Tibial artery (tissue), 4 donors: ENCODE measurements around the gene FCRL5.
A peak's percentile ranks its signal among the peaks of the same experiment; 100 is the strongest.
"Not testable (repeated sequence)": the region's sequence is repeated elsewhere in the genome, so short reads cannot be mapped to it uniquely, and the experiment has no call there.

Experiments
- DNase-seq, 2 donors: peaks; one replicate each; pipeline ENCODE4 v3.0.0-alpha.2; 2019
- H3K27ac ChIP-seq, 2 donors: fragments of 200-600 bp; sonication (generic) in 1 of 2; 1 replicate in 1 of 2; 2 replicates in 1 of 2; pipeline ENCODE4 v1.5.1; 2018 to 2019; ENCODE audit warnings: mild to moderate bottlenecking in 1 of 2
- H3K27me3 ChIP-seq, 2 donors: fragments of 200-600 bp; sonication (generic) in 1 of 2; one replicate each; pipeline versions ENCODE4 v1.5.1 to v1.6.0; 2016 to 2019
- H3K36me3 ChIP-seq, 3 donors: fragments of 200-600 bp; sonication (generic) in 2 of 3; one replicate each; pipeline ENCODE4 v1.5.1; 2016 to 2019; ENCODE audit warnings: mild to moderate bottlenecking in 2 of 3
- H3K4me1 ChIP-seq, 4 donors: fragments of 200-600 bp; sonication (generic) in 2 of 4; 1 replicate in 3 of 4; 2 replicates in 1 of 4; pipeline ENCODE4 v1.5.1; 2016 to 2019
- H3K4me3 ChIP-seq, 2 donors: fragments of 200-600 bp; sonication (generic) in 1 of 2; 1 replicate in 1 of 2; 2 replicates in 1 of 2; pipeline ENCODE4 v1.5.1; 2018 to 2019; ENCODE audit warnings: mild to moderate bottlenecking in 2 of 2
- H3K9me3 ChIP-seq, 3 donors: fragments of 200-600 bp; sonication (generic) in 1 of 3; one replicate each; pipeline ENCODE4 v1.5.1; 2016 to 2019
- CTCF ChIP-seq, 2 experiments: fragments of 200-600 bp in 1 of 2; fragments of 450-650 bp in 1 of 2; IDR thresholded peaks; one replicate each; pipeline ENCODE4 v1.5.1; 2017 to 2019; ENCODE audit warnings: antibody characterized with exemption in 2 of 2, mild to moderate bottlenecking in 1 of 2, moderate library complexity in 1 of 2
- intact Hi-C: fragments of 100-400 bp; cut with DNase I; formaldehyde crosslinking; loops from one replicate; pipeline ENCODE4 v1.15.0; 2023; ENCODE audit warnings: low total_unique reads

Gene FCRL5

GRCh38 chr1:157494093-157494492, 58.2 kb downstream of the FCRL5 start:
- intact Hi-C loops: loop anchor here (10.0 kb wide), 1 partner anchor 129 kb away; no protein-coding TSS in a partner anchor
- H3K4me3 ChIP-seq: no peak overlapping the region
- no peaks in the 10 kb centered on the region for H3K9me3 ChIP-seq
- H3K27ac ChIP-seq: no peak overlapping the region
- H3K4me1 ChIP-seq: no peaks in the 10 kb centered on the region
- peaks cover 0 to 15% of the 10 kb centered on the region in 2 donors for H3K27me3 ChIP-seq
- no peak for DNase-seq
- H3K36me3 ChIP-seq: no peaks in the 10 kb centered on the region
- TF ChIP-seq CTCF (IDR thresholded peaks at IDR 0.05): no peak

- peak in 1 of 2 donors; percentile 50 for DNase-seq
- no peaks in the 10 kb centered on the region for H3K36me3 ChIP-seq
- TF ChIP-seq CTCF (IDR thresholded peaks at IDR 0.05): peak in 1 of 2 experiments; percentile 28
- no peak overlapping the region for H3K4me3 ChIP-seq
- H3K27ac ChIP-seq: no peak overlapping the region
- H3K9me3 ChIP-seq: no peaks in the 10 kb centered on the region
- H3K4me1 ChIP-seq: no peaks in the 10 kb centered on the region
- H3K27me3 ChIP-seq: peaks cover 0 to 13% of the 10 kb centered on the region in 2 donors
- intact Hi-C loops: loop anchor here (10.0 kb wide), 1 partner anchor 126 kb away; no protein-coding TSS in a partner anchor
These were observed 61.7 kb downstream of the FCRL5 start for GRCh38 chr1:157490467-157491165.

GRCh38 chr1:157488156-157488555, 64.2 kb downstream of the FCRL5 start:
- H3K4me1 ChIP-seq: no peaks in the 10 kb centered on the region
- no peak for TF ChIP-seq CTCF (IDR thresholded peaks at IDR 0.05)
- peaks cover 0 to 9% of the 10 kb centered on the region in 2 donors for H3K27me3 ChIP-seq
- intact Hi-C loops: loop anchor here (10.0 kb wide), 1 partner anchor 303 kb away; no protein-coding TSS in a partner anchor
- no peak overlapping the region for H3K4me3 ChIP-seq
- H3K9me3 ChIP-seq: no peaks in the 10 kb centered on the region
- H3K27ac ChIP-seq: no peak overlapping the region
- H3K36me3 ChIP-seq: no peaks in the 10 kb centered on the region
- DNase-seq: no peak

GRCh38 chr1:157487504-157487903, 64.8 kb downstream of the FCRL5 start:
- H3K27me3 ChIP-seq: peaks cover 0 to 9% of the 10 kb centered on the region in 2 donors
- intact Hi-C loops: loop anchor here (10.0 kb wide), 1 partner anchor 303 kb away; no protein-coding TSS in a partner anchor
- no peaks in the 10 kb centered on the region for H3K9me3 ChIP-seq
- no peak overlapping the region for H3K4me3 ChIP-seq
- TF ChIP-seq CTCF (IDR thresholded peaks at IDR 0.05): no peak
- H3K4me1 ChIP-seq: no peaks in the 10 kb centered on the region
- DNase-seq: no peak
- no peak overlapping the region for H3K27ac ChIP-seq
- no peaks in the 10 kb centered on the region for H3K36me3 ChIP-seq

- DNase-seq: no peak
- no peak overlapping the region for H3K27ac ChIP-seq
- no peaks in the 10 kb centered on the region for H3K9me3 ChIP-seq
- H3K4me3 ChIP-seq: no peak overlapping the region
- TF ChIP-seq CTCF (IDR thresholded peaks at IDR 0.05): no peak
- intact Hi-C loops: loop anchor here (10.0 kb wide), 1 partner anchor 302 kb away; no protein-coding TSS in a partner anchor
- H3K36me3 ChIP-seq: no peaks in the 10 kb centered on the region
- H3K27me3 ChIP-seq: peaks cover 0 to 9% of the 10 kb centered on the region in 2 donors
- no peaks in the 10 kb centered on the region for H3K4me1 ChIP-seq
These were observed 65.2 kb downstream of the FCRL5 start for GRCh38 chr1:157487096-157487495.

- intact Hi-C loops: loop anchor here (10.0 kb wide), 1 partner anchor 302 kb away; no protein-coding TSS in a partner anchor
These were observed 65.9 kb downstream of the FCRL5 start for GRCh38 chr1:157486400-157486799.

More at GRCh38 chr1:157486400-157486799, 65.9 kb downstream of the FCRL5 start:
- not testable (repeated sequence) for H3K9me3 ChIP-seq, H3K36me3 ChIP-seq, H3K4me3 ChIP-seq, DNase-seq, H3K4me1 ChIP-seq, H3K27me3 ChIP-seq, H3K27ac ChIP-seq
